ENCODE measurements around the gene CSDE1. TPM values are rescaled to one million over a fixed set of nuclear protein-coding genes. Genes with fewer than 3 reads are reported as not detected.

CSDE1 gene
- total RNA-seq, 1 donor from 2014 or later: 290 TPM

- no peak for TF ChIP-seq CTCF (IDR thresholded peaks at IDR 0.05)
- Histone ChIP-seq H3K27ac (no peak overlapping the region), H3K9me3 (no peaks in the 10 kb centered on the region), H3K4me3 (no peak overlapping the region), H3K4me1 (peaks cover 3 to 12% of the 10 kb centered on the region in 2 donors), H3K27me3 (no peaks in the 10 kb centered on the region), H3K36me3 (peaks cover 65 to 66% of the 10 kb centered on the region in 2 donors)
- no peak for DNase-seq (ENCODE audit: low spot score in 2 of 2)
- intact Hi-C loops (cut with DNase I): loop anchor here (5.0 to 10.0 kb wide), 2 partner anchors 207 to 374 kb away; partner anchors contain the start of gene TRIM33
Observed at GRCh38 chr1:114718661-114719423, 38.9 kb downstream of the CSDE1 start.

GRCh38 chr1:114716304-114717170, 41.2 kb downstream of the CSDE1 start, which contains the start of gene NRAS:
NRAS (minus strand) TSS chr1:114716771; CDS start chr1:114716160, 611 bp downstream.
- Histone ChIP-seq H3K4me3 (peak within 1 kb of the TSS; percentile 86 to 99), H3K27ac (peak within 1 kb of the TSS; percentile 87 to 95), H3K27me3 (no peaks in the 10 kb centered on the region), H3K36me3 (peaks cover 45 to 52% of the 10 kb centered on the region in 2 donors), H3K4me1 (peaks cover 3 to 12% of the 10 kb centered on the region in 2 donors), H3K9me3 (no peaks in the 10 kb centered on the region)
- DNase-seq (ENCODE audit: low spot score in 2 of 2): peak; percentile 71 to 97
- TF ChIP-seq CTCF (IDR thresholded peaks at IDR 0.05): no peak
- intact Hi-C loops (cut with DNase I): loop anchor here (1.0 to 10.0 kb wide), 5 partner anchors 40 to 372 kb away; partner anchors contain the start of genes BCAS2, CSDE1, DENND2C and TRIM33

GRCh38 chr1:114715952-114716303, 41.9 kb downstream of the CSDE1 start:
- Histone ChIP-seq H3K4me1 (peaks cover 3 to 12% of the 10 kb centered on the region in 2 donors), H3K9me3 (no peaks in the 10 kb centered on the region), H3K36me3 (peaks cover 42 to 51% of the 10 kb centered on the region in 2 donors), H3K4me3 (peak overlapping the region; percentile 86 to 99), H3K27me3 (no peaks in the 10 kb centered on the region), H3K27ac (peak overlapping the region; percentile 87 to 95)
- DNase-seq (ENCODE audit: low spot score in 2 of 2): no peak
- TF ChIP-seq CTCF (IDR thresholded peaks at IDR 0.05): no peak
- intact Hi-C loops (cut with DNase I): loop anchor here (1.0 to 10.0 kb wide), 5 partner anchors 41 to 371 kb away; partner anchors contain the start of genes BCAS2, CSDE1, DENND2C and TRIM33

GRCh38 chr1:114712977-114713376, 44.8 kb downstream of the CSDE1 start:
- TF ChIP-seq CTCF (IDR thresholded peaks at IDR 0.05): no peak
- Histone ChIP-seq H3K27me3 (no peaks in the 10 kb centered on the region), H3K4me1 (peaks cover 3 to 12% of the 10 kb centered on the region in 2 donors), H3K9me3 (no peaks in the 10 kb centered on the region), H3K27ac (no peak overlapping the region), H3K4me3 (no peak overlapping the region), H3K36me3 (peaks cover 30 to 47% of the 10 kb centered on the region in 2 donors)
- intact Hi-C loops (cut with DNase I): loop anchor here (10.0 kb wide), 1 partner anchor 368 kb away; no protein-coding TSS in a partner anchor
- no peak for DNase-seq (ENCODE audit: low spot score in 2 of 2)

- peaks cover 3 to 9% of the 10 kb centered on the region in 2 donors for H3K4me1 ChIP-seq
- no peak overlapping the region for H3K4me3 ChIP-seq
- peaks cover 43 to 65% of the 10 kb centered on the region in 2 donors for H3K36me3 ChIP-seq
- DNase-seq (ENCODE audit: low spot score in 2 of 2): no peak
- intact Hi-C loops (cut with DNase I): loop anchor here (10.0 kb wide), 1 partner anchor 366 kb away; no protein-coding TSS in a partner anchor
- H3K9me3 ChIP-seq: no peaks in the 10 kb centered on the region
- H3K27ac ChIP-seq: no peak overlapping the region
- H3K27me3 ChIP-seq: no peaks in the 10 kb centered on the region
- no peak for TF ChIP-seq CTCF (IDR thresholded peaks at IDR 0.05)
Observed at GRCh38 chr1:114710360-114710759, 47.4 kb downstream of the CSDE1 start.
